NT2/D1 (cell line): ENCODE results near the gene PARVA.

Experiments
- DNase-seq: peaks from one replicate; pipeline ENCODE4 v3.0.0-alpha.2; 2011; ENCODE audit warnings: low read depth, low spot score
- H3K27me3 ChIP-seq: 2 replicates; pipeline ENCODE4 v1.6.0; 2011; ENCODE audit warnings: mild to moderate bottlenecking; ENCODE audit not compliant: insufficient read length, insufficient read depth
- H3K36me3 ChIP-seq: 2 replicates; pipeline ENCODE4 v1.6.1; 2011; ENCODE audit warnings: mild to moderate bottlenecking, low read length, mixed read lengths; ENCODE audit not compliant: insufficient read depth, insufficient read length
- H3K4me1 ChIP-seq: 2 replicates; pipeline ENCODE4 v1.5.1; 2011; ENCODE audit not compliant: insufficient read depth, insufficient read length
- H3K4me3 ChIP-seq: 2 replicates; pipeline ENCODE4 v1.5.1; 2011; ENCODE audit warnings: low read depth; ENCODE audit not compliant: insufficient read length
- H3K9ac ChIP-seq: 2 replicates; pipeline ENCODE4 v1.6.0; 2011; ENCODE audit warnings: low read depth; ENCODE audit not compliant: insufficient read length
- H3K9me3 ChIP-seq: 2 replicates; pipeline ENCODE4 v1.5.1; 2011; ENCODE audit warnings: mild to moderate bottlenecking, low read length; ENCODE audit not compliant: insufficient read depth
- SUZ12 ChIP-seq: IDR thresholded peaks from 2 replicates; pipeline ENCODE4 v1.6.1; 2011; ENCODE audit not compliant: insufficient read length, insufficient read depth; ENCODE audit errors: extremely low read depth
- YY1 ChIP-seq: IDR thresholded peaks from 2 replicates; pipeline ENCODE4 v1.6.1; 2011; ENCODE audit not compliant: insufficient read length, insufficient read depth
- ZNF274 ChIP-seq: IDR thresholded peaks from 2 replicates; pipeline ENCODE4 v1.6.1; 2011; ENCODE audit warnings: mild to moderate bottlenecking, low read depth, low read length

PARVA gene

GRCh38 chr11:12560861-12561260 lies 183.5 kb downstream of the PARVA start:
- Histone ChIP-seq H3K9ac (no peak overlapping the region), H3K4me1 (no peaks in the 10 kb centered on the region), H3K4me3 (no peak overlapping the region), H3K9me3 (no peaks in the 10 kb centered on the region), H3K36me3 (no peaks in the 10 kb centered on the region), H3K27me3 (no peaks in the 10 kb centered on the region)
- no peak for TF ChIP-seq YY1
- TF ChIP-seq ZNF274, result no peak
- TF ChIP-seq SUZ12, result no peak
- DNase-seq, result no peak

- TF ChIP-seq SUZ12 (no peak), YY1 (no peak), ZNF274 (no peak)
- no peak overlapping the region for H3K4me3 ChIP-seq
- H3K27me3 ChIP-seq, result no peaks in the 10 kb centered on the region
- H3K4me1 ChIP-seq, result no peaks in the 10 kb centered on the region
- no peaks in the 10 kb centered on the region for H3K36me3 ChIP-seq
- no peak overlapping the region for H3K9ac ChIP-seq
- no peak for DNase-seq
- no peaks in the 10 kb centered on the region; the same call in 1 of the 2 replicates for H3K9me3 ChIP-seq
Measured at GRCh38 chr11:12564012-12564411, 186.6 kb downstream of the PARVA start.

- DNase-seq, result no peak
- H3K9me3 ChIP-seq, result no peaks in the 10 kb centered on the region; the same call in 1 of the 2 replicates
- no peaks in the 10 kb centered on the region for H3K36me3 ChIP-seq
- H3K4me1 ChIP-seq, result no peaks in the 10 kb centered on the region
- H3K27me3 ChIP-seq, result no peaks in the 10 kb centered on the region
- H3K9ac ChIP-seq, result no peak overlapping the region
- TF ChIP-seq YY1, result no peak
- TF ChIP-seq SUZ12, result no peak
- no peak for TF ChIP-seq ZNF274
- no peak overlapping the region for H3K4me3 ChIP-seq
Measured at GRCh38 chr11:12565406-12565805, 188.0 kb downstream of the PARVA start.

GRCh38 chr11:12567746-12568460 lies 190.5 kb downstream of the PARVA start:
- TF ChIP-seq ZNF274, result no peak
- TF ChIP-seq YY1, result no peak
- TF ChIP-seq SUZ12, result no peak
- H3K4me3 ChIP-seq, result no peak overlapping the region
- H3K9ac ChIP-seq, result no peak overlapping the region
- H3K36me3 ChIP-seq, result no peaks in the 10 kb centered on the region
- no peaks in the 10 kb centered on the region for H3K27me3 ChIP-seq
- no peaks in the 10 kb centered on the region; the same call in 1 of the 2 replicates for H3K9me3 ChIP-seq
- no peak for DNase-seq
- no peaks in the 10 kb centered on the region for H3K4me1 ChIP-seq

- DNase-seq, result no peak
Measured at GRCh38 chr11:12569499-12570425, 192.4 kb downstream of the PARVA start.

GRCh38 chr11:12573707-12574485 lies 196.5 kb downstream of the PARVA start:
- DNase-seq, result no peak

More at GRCh38 chr11:12569499-12570425, 192.4 kb downstream of the PARVA start:
- TF ChIP-seq SUZ12 (no peak), ZNF274 (no peak), YY1 (no peak)
- no peak overlapping the region for H3K4me3 ChIP-seq
- no peaks in the 10 kb centered on the region; the same call in 1 of the 2 replicates for H3K9me3 ChIP-seq
- no peak overlapping the region for H3K9ac ChIP-seq
- H3K27me3 ChIP-seq, result no peaks in the 10 kb centered on the region
- H3K36me3 ChIP-seq, result no peaks in the 10 kb centered on the region
- no peaks in the 10 kb centered on the region for H3K4me1 ChIP-seq

More at GRCh38 chr11:12573707-12574485, 196.5 kb downstream of the PARVA start:
- Histone ChIP-seq H3K9me3 (no peaks in the 10 kb centered on the region), H3K9ac (no peak overlapping the region), H3K36me3 (no peaks in the 10 kb centered on the region), H3K4me1 (no peaks in the 10 kb centered on the region), H3K4me3 (no peak overlapping the region), H3K27me3 (no peaks in the 10 kb centered on the region)
- TF ChIP-seq SUZ12 (no peak), ZNF274 (no peak), YY1 (no peak)
